HL-60 (cell line): ENCODE data around the gene TMUB2.

Experiments used
- SPI1 ChIP-seq: IDR thresholded peaks from 2 replicates; pipeline ENCODE4 v1.6.1; 2012; ENCODE audit warnings: low read depth, mild to moderate bottlenecking, borderline replicate concordance
- TF ChIP-seq, protein P1 (sequence below): IDR thresholded peaks from one replicate; pipeline ENCODE4 v1.5.1; 2011; ENCODE audit warnings: low read length, control low read depth, inconsistent platforms; ENCODE audit not compliant: insufficient read depth

DNA sequence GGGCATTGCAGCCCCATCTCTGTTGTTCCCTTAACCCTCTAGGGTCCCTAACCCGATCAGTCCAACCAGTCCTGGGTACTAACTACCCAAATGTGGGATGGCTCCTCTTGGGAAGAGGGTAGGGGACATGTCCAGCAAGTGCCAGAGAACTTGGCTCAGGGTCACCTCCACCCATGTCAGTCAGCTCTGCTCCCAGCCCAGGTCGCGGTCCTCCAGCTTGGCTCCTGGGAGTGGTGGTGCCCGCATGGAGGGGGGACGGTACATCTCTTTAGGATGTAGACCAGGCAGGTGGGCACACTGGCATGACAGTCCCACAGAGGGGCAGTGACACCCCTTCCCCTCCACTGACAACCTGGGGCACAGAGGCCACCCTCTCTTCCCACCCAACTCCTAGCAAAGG is 6.0 kb downstream of the TMUB2 start:
- TF ChIP-seq, protein P1, sequence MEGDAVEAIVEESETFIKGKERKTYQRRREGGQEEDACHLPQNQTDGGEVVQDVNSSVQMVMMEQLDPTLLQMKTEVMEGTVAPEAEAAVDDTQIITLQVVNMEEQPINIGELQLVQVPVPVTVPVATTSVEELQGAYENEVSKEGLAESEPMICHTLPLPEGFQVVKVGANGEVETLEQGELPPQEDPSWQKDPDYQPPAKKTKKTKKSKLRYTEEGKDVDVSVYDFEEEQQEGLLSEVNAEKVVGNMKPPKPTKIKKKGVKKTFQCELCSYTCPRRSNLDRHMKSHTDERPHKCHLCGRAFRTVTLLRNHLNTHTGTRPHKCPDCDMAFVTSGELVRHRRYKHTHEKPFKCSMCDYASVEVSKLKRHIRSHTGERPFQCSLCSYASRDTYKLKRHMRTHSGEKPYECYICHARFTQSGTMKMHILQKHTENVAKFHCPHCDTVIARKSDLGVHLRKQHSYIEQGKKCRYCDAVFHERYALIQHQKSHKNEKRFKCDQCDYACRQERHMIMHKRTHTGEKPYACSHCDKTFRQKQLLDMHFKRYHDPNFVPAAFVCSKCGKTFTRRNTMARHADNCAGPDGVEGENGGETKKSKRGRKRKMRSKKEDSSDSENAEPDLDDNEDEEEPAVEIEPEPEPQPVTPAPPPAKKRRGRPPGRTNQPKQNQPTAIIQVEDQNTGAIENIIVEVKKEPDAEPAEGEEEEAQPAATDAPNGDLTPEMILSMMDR, result no peak
- no peak for TF ChIP-seq SPI1
